Adrenal gland (tissue), 12 donors: ENCODE data around the gene PLA2G4D. TPM values are rescaled to one million over a fixed set of nuclear protein-coding genes. Genes with fewer than 3 reads are reported as not detected.
A peak's percentile ranks its signal among the peaks of the same experiment; 100 is the strongest.

Experiments
- DNase-seq, 7 donors: peaks; one replicate each; pipeline ENCODE4 v3.0.0-alpha.2; 2019 to 2020
- H3K27ac ChIP-seq, 5 donors: fragments of 200-600 bp; sonication (generic) in 4 of 5; 1 replicate in 3 of 5; 2 replicates in 2 of 5; pipeline versions ENCODE4 v1.5.1 to v1.8.0; 2016 to 2020; ENCODE audit warnings: mild to moderate bottlenecking in 1 of 5
- H3K27me3 ChIP-seq: fragments of 200-600 bp; 2 replicates; pipeline ENCODE4 v1.8.0; 2021
- H3K36me3 ChIP-seq, 2 donors: fragments of 200-600 bp; replicated peaks in 1 of 2; 1 replicate in 1 of 2; 2 replicates in 1 of 2; pipeline versions ENCODE4 v1.5.1 to v1.8.0; 2018 to 2022
- H3K4me1 ChIP-seq, 2 donors: fragments of 200-600 bp; replicated peaks in 1 of 2; 1 replicate in 1 of 2; 2 replicates in 1 of 2; pipeline versions ENCODE4 v1.5.1 to v1.8.0; 2018 to 2021
- H3K4me3 ChIP-seq, 4 donors: fragments of 200-600 bp; sonication (generic) in 3 of 4; one replicate each; pipeline ENCODE4 v1.5.1; 2016 to 2018
- H3K9me3 ChIP-seq, 3 donors: fragments of 200-600 bp; sonication (generic) in 1 of 3; replicated peaks in 1 of 3; 1 replicate in 2 of 3; 2 replicates in 1 of 3; pipeline versions ENCODE4 v1.5.1 to v1.8.0; 2016 to 2021
- POLR2A ChIP-seq, 2 donors: fragments of 450-650 bp; IDR thresholded peaks; one replicate each; pipeline ENCODE4 v1.6.1; 2017; ENCODE audit warnings: antibody characterized with exemption in 2 of 2, mild to moderate bottlenecking in 2 of 2, moderate library complexity in 1 of 2
- WGBS, 4 donors: extraction: QIAGEN DNeasy Blood & Tissue Kit in 2 of 4; methylation state at CpG; one replicate each; pipeline versions ENCODE4 v1.1.5 to v1.1.7; 2013 to 2017; 5-methylcytosine and 5-hydroxymethylcytosine counted together
- intact Hi-C, 2 donors: fragments of 100-400 bp; cut with DNase I; formaldehyde crosslinking; loops; one replicate each; pipeline versions ENCODE4 v1.14.1 to v1.15.0; 2022 to 2023
- polyA plus RNA-seq, 3 donors: library from polyadenylated mRNA; stranded (reverse); fragments of 200-250 nt in 2 of 3; fragments of 350-450 nt in 1 of 3; fragmentation: Illumina TruSeq in 1 of 3; extraction: RNeasy Lipid Tissue Mini Kit (QIAGEN cat#74804) in 1 of 3; gene quantifications; one replicate each; pipeline ENCODE4 v1.2.3, GENCODE V29; 2013 to 2014
- total RNA-seq, 9 donors: library from RNA; depleted of rRNA in 4 of 9; stranded (reverse); fragments of >200 nt in 4 of 9; fragments of 120-200 nt in 1 of 9; fragmentation: NEBNext Ultra II Directional in 1 of 9; extraction: Animal tissue kit (Norgen Biotek cat#: 25700) in 1 of 9; gene quantifications; one replicate each; pipeline versions ENCODE4 v1.1.0 to v1.2.4, GENCODE V29; 2013 to 2023
- TF ChIP-seq, protein P1 (sequence below), 6 experiments: fragments of 450-650 bp in 4 of 6; fragments of 200-600 bp in 2 of 6; sonication (generic) in 1 of 6; IDR thresholded peaks; 1 replicate in 5 of 6; 2 replicates in 1 of 6; pipeline versions ENCODE4 v1.5.1 to v1.8.0; 2016 to 2021; ENCODE audit warnings: antibody characterized with exemption in 6 of 6, mild to moderate bottlenecking in 2 of 6, moderate library complexity in 1 of 6
- donor health status: healthy with polysubstance abuse.
- donor health status: Bipolar disorder and iron deficiency.
- donor health status: DM: yes; HTN: yes; CAD: no.
- donor health status: DM: no; HTN: no; CAD: no.
- donor health status: DM: no; HTN: no; CAD: no.
- donor health status: DM: yes; HTN: yes; CAD: no.

The PLA2G4D gene
- total and polyA plus RNA-seq, 12 donors, result 0.07 to 1.2 (median 0.23) TPM; not detected in 2

- H3K36me3 ChIP-seq, result no peaks in the 10 kb centered on the region
- WGBS, 4 donors, result 89 to 96% (median 92%) methylated on average over 4 of the region's 4 CpGs
- peaks cover 0 to 4% of the 10 kb centered on the region in 2 donors for H3K4me1 ChIP-seq
- H3K27me3 ChIP-seq, result no peaks in the 10 kb centered on the region
- no peak overlapping the region for H3K27ac ChIP-seq
- intact Hi-C loops, result no loop called here
- TF ChIP-seq, protein P1, sequence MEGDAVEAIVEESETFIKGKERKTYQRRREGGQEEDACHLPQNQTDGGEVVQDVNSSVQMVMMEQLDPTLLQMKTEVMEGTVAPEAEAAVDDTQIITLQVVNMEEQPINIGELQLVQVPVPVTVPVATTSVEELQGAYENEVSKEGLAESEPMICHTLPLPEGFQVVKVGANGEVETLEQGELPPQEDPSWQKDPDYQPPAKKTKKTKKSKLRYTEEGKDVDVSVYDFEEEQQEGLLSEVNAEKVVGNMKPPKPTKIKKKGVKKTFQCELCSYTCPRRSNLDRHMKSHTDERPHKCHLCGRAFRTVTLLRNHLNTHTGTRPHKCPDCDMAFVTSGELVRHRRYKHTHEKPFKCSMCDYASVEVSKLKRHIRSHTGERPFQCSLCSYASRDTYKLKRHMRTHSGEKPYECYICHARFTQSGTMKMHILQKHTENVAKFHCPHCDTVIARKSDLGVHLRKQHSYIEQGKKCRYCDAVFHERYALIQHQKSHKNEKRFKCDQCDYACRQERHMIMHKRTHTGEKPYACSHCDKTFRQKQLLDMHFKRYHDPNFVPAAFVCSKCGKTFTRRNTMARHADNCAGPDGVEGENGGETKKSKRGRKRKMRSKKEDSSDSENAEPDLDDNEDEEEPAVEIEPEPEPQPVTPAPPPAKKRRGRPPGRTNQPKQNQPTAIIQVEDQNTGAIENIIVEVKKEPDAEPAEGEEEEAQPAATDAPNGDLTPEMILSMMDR (IDR thresholded peaks at IDR 0.05), result no peak
- no peak for TF ChIP-seq POLR2A (IDR thresholded peaks at IDR 0.05)
- DNase-seq, result no peak
- no peak overlapping the region for H3K4me3 ChIP-seq
- H3K9me3 ChIP-seq, result no peaks in the 10 kb centered on the region
These were observed 4.4 kb downstream of the PLA2G4D start for GRCh38 chr15:42089942-42090341.

GRCh38 chr15:42088801-42089640 lies 5.3 kb downstream of the PLA2G4D start:
- DNase-seq, result peak in 1 of 7 donors; percentile 35
- Histone ChIP-seq H3K4me1 (peaks cover 0 to 9% of the 10 kb centered on the region in 2 donors), H3K4me3 (no peak overlapping the region), H3K9me3 (no peaks in the 10 kb centered on the region), H3K36me3 (no peaks in the 10 kb centered on the region), H3K27ac (no peak overlapping the region), H3K27me3 (no peaks in the 10 kb centered on the region)
- no peak for TF ChIP-seq POLR2A (IDR thresholded peaks at IDR 0.05)
- TF ChIP-seq, protein P1 (IDR thresholded peaks at IDR 0.05), result no peak
- 67 to 77% (median 73%) methylated on average over 14 to 16 of the region's 16 CpGs for WGBS, 4 donors
- intact Hi-C loops, result no loop called here

DNA sequence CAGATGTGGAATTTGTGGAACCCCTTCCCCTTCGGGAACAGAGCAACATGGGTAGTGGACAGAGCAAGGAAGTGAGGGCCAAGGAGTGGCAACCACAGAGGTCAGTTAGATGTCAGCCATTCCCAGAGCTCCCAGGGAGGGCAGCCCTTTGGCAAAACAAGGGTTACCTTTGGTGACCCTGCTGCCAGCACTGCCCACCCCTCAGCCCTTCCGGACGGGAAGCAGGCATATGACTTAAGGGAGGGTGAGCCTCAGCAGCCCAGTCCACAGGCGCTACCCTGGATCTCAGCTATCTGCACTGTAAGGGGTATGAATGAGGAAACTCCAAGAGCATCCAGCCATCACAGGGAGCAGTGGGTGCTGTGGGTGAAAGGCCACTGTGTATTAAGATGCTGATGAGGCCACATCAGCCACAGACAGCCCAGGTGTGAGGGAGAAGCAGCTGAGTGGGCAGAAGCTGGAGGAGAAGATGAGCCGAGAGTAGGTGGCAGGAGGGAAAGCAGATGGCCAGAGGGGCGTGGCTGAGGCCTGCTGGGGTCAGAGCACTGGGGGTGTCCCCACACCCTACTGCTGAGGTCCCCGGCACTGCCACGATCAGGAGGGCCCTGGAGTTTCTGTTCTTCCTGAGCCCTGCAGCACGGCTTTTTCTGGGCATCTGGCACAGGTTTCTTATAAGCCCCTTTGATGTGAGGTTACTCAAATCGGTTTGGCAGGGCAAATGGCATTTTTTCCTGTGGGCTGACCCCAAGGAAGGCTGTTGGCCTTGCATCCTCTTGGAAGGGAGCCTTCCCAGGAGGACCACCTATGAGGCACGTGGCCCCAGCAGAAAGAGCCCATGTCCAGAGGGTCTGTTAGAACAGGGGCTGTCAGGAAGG lies 6.2 kb downstream of the PLA2G4D start:
- no peak overlapping the region for H3K4me3 ChIP-seq
- intact Hi-C loops, result no loop called here
- H3K4me1 ChIP-seq, result peaks cover 0 to 9% of the 10 kb centered on the region in 2 donors
- WGBS, 4 donors, result 66 to 73% (median 70%) methylated on average over 6 to 11 of the region's 11 CpGs
- H3K36me3 ChIP-seq, result no peaks in the 10 kb centered on the region
- no peak overlapping the region for H3K27ac ChIP-seq
- TF ChIP-seq POLR2A (IDR thresholded peaks at IDR 0.05), result no peak
- TF ChIP-seq, protein P1 (IDR thresholded peaks at IDR 0.05), result no peak
- H3K9me3 ChIP-seq, result no peaks in the 10 kb centered on the region
- DNase-seq, result peak in 1 of 7 donors; percentile 33
- no peaks in the 10 kb centered on the region for H3K27me3 ChIP-seq

GRCh38 chr15:42087460-42087859 lies 6.9 kb downstream of the PLA2G4D start:
- Histone ChIP-seq H3K4me3 (no peak overlapping the region), H3K4me1 (peaks cover 0 to 9% of the 10 kb centered on the region in 2 donors), H3K27me3 (no peaks in the 10 kb centered on the region), H3K9me3 (no peaks in the 10 kb centered on the region), H3K36me3 (no peaks in the 10 kb centered on the region), H3K27ac (no peak overlapping the region)
- whole genome bisulfite sequencing, 4 donors, result 88 to 93% (median 91%) methylated on average over 11 to 13 of the region's 13 CpGs
- no peak for DNase-seq
- intact Hi-C loops, result no loop called here
- TF ChIP-seq POLR2A (IDR thresholded peaks at IDR 0.05), result no peak
- TF ChIP-seq, protein P1 (IDR thresholded peaks at IDR 0.05), result no peak
